Measurements from ENCODE around the gene PHEX.

PHEX gene

GRCh38 chrX:22105231-22105630 is 73.1 kb downstream of the PHEX start:
- TF ChIP-seq CTCF (IDR thresholded peaks at IDR 0.05; ENCODE audit: insufficient read depth, low read length, poor library complexity, severe bottlenecking) = no peak
- H3K36me3 ChIP-seq (ENCODE audit: control insufficient read depth, insufficient read depth, low read length) = no peaks in the 10 kb centered on the region
- H3K4me3 ChIP-seq (replicated peaks; ENCODE audit: low read depth, low read length) = no peak overlapping the region
- DNase-seq (ENCODE audit: extremely low read depth, insufficient read length) = no peak
- no peaks in the 10 kb centered on the region for H3K27me3 ChIP-seq (replicated peaks; ENCODE audit: control insufficient read depth, insufficient read depth, low read length)

- no peak for DNase-seq (ENCODE audit: extremely low read depth, insufficient read length)
- TF ChIP-seq CTCF (IDR thresholded peaks at IDR 0.05; ENCODE audit: insufficient read depth, low read length, poor library complexity, severe bottlenecking) = no peak
- Histone ChIP-seq H3K36me3 (ENCODE audit: control insufficient read depth, insufficient read depth, low read length) (no peaks in the 10 kb centered on the region), H3K27me3 (replicated peaks; ENCODE audit: control insufficient read depth, insufficient read depth, low read length) (no peaks in the 10 kb centered on the region), H3K4me3 (replicated peaks; ENCODE audit: low read depth, low read length) (no peak overlapping the region)
Observed at GRCh38 chrX:22105971-22106370, 73.8 kb downstream of the PHEX start.

- TF ChIP-seq CTCF (IDR thresholded peaks at IDR 0.05; ENCODE audit: insufficient read depth, low read length, poor library complexity, severe bottlenecking) = no peak
- Histone ChIP-seq H3K27me3 (replicated peaks; ENCODE audit: control insufficient read depth, insufficient read depth, low read length) (no peaks in the 10 kb centered on the region), H3K36me3 (ENCODE audit: control insufficient read depth, insufficient read depth, low read length) (no peaks in the 10 kb centered on the region), H3K4me3 (replicated peaks; ENCODE audit: low read depth, low read length) (no peak overlapping the region)
- DNase-seq (ENCODE audit: extremely low read depth, insufficient read length) = no peak
Observed at GRCh38 chrX:22109442-22109841, 77.3 kb downstream of the PHEX start.

GRCh38 chrX:22110729-22111494 is 78.8 kb downstream of the PHEX start:
- Histone ChIP-seq H3K36me3 (ENCODE audit: control insufficient read depth, insufficient read depth, low read length) (no peaks in the 10 kb centered on the region), H3K27me3 (replicated peaks; ENCODE audit: control insufficient read depth, insufficient read depth, low read length) (no peaks in the 10 kb centered on the region), H3K4me3 (replicated peaks; ENCODE audit: low read depth, low read length) (no peak overlapping the region)
- no peak for TF ChIP-seq CTCF (IDR thresholded peaks at IDR 0.05; ENCODE audit: insufficient read depth, low read length, poor library complexity, severe bottlenecking)
- DNase-seq (ENCODE audit: extremely low read depth, insufficient read length) = no peak

- TF ChIP-seq CTCF (IDR thresholded peaks at IDR 0.05; ENCODE audit: insufficient read depth, low read length, poor library complexity, severe bottlenecking) = no peak
- DNase-seq (ENCODE audit: extremely low read depth, insufficient read length) = no peak
- no peaks in the 10 kb centered on the region for H3K36me3 ChIP-seq (ENCODE audit: control insufficient read depth, insufficient read depth, low read length)
- H3K27me3 ChIP-seq (replicated peaks; ENCODE audit: control insufficient read depth, insufficient read depth, low read length) = no peaks in the 10 kb centered on the region
- no peak overlapping the region for H3K4me3 ChIP-seq (replicated peaks; ENCODE audit: low read depth, low read length)
Observed at GRCh38 chrX:22116605-22117546, 84.8 kb downstream of the PHEX start.
